Ovary (tissue), 3 donors: ENCODE measurements around the gene MLPH.

Source experiments
- EP300 ChIP-seq: sonication (generic); formaldehyde crosslinking; IDR thresholded peaks from one replicate; pipeline ENCODE4 v1.6.1; 2017; ENCODE audit warnings: antibody characterized with exemption
- POLR2A ChIP-seq: fragments of 450-650 bp; IDR thresholded peaks from one replicate; pipeline ENCODE4 v1.6.1; 2017; ENCODE audit warnings: antibody characterized with exemption, mild to moderate bottlenecking, moderate library complexity
- TF ChIP-seq, protein P1 (sequence below), 3 donors: fragments of 450-650 bp in 2 of 3; fragments of 200-600 bp in 1 of 3; IDR thresholded peaks; one replicate each; pipeline versions ENCODE4 v1.5.1 to v1.8.0; 2016 to 2022; ENCODE audit warnings: antibody characterized with exemption in 3 of 3, mild to moderate bottlenecking in 1 of 3
- donor health status: DM: no; HTN: no; CAD: no.

- TF ChIP-seq, protein P1, sequence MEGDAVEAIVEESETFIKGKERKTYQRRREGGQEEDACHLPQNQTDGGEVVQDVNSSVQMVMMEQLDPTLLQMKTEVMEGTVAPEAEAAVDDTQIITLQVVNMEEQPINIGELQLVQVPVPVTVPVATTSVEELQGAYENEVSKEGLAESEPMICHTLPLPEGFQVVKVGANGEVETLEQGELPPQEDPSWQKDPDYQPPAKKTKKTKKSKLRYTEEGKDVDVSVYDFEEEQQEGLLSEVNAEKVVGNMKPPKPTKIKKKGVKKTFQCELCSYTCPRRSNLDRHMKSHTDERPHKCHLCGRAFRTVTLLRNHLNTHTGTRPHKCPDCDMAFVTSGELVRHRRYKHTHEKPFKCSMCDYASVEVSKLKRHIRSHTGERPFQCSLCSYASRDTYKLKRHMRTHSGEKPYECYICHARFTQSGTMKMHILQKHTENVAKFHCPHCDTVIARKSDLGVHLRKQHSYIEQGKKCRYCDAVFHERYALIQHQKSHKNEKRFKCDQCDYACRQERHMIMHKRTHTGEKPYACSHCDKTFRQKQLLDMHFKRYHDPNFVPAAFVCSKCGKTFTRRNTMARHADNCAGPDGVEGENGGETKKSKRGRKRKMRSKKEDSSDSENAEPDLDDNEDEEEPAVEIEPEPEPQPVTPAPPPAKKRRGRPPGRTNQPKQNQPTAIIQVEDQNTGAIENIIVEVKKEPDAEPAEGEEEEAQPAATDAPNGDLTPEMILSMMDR (IDR thresholded peaks at IDR 0.05), result no peak
- no peak for TF ChIP-seq EP300
- TF ChIP-seq POLR2A, result no peak
Observed at GRCh38 chr2:237552908-237553307, 65.9 kb downstream of the MLPH start.
